Gastroesophageal sphincter (tissue), 2 donors: ENCODE measurements around the gene SERINC2.

Experiments used
- EP300 ChIP-seq: sonication (generic); formaldehyde crosslinking; IDR thresholded peaks from one replicate; pipeline ENCODE4 v1.6.1; 2017; ENCODE audit warnings: antibody characterized with exemption, mild to moderate bottlenecking
- POLR2A ChIP-seq, 2 donors: fragments of 450-650 bp; IDR thresholded peaks; one replicate each; pipeline ENCODE4 v1.6.1; 2017; ENCODE audit warnings: antibody characterized with exemption in 2 of 2, mild to moderate bottlenecking in 2 of 2, moderate library complexity in 1 of 2
- POLR2AphosphoS5 ChIP-seq: sonication (generic); formaldehyde crosslinking; IDR thresholded peaks from one replicate; pipeline ENCODE4 v1.6.1; 2017; ENCODE audit warnings: antibody characterized with exemption

DNA sequence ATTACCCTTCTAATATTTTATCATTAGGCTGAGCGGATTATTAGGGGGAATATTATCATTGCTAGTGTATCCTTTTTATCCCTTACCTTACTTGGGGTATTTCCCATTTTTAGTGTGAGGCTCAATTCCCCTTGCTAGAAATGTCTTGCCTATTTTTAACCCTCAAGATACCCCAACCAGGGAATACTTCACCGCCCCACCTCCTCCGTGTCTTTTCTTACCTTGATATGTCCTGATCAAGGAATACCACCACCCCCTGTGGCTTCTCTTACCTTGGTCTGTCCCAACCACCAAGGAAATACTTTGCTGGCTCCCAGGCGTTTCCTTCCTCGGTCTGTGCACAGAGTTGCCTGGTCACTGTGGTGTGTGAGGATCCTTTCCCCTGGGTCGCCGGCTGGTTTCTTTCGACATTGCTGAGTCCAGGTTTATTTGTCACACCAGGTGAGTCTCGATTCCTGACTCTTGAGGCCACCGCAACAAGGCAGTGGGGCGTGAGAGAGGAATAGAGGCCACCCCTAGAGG is 57.8 kb downstream of the SERINC2 start:
- TF ChIP-seq POLR2A (IDR thresholded peaks at IDR 0.05) (no peak), EP300 (no peak), POLR2AphosphoS5 (no peak)
